Measurements from ENCODE around the gene DHRS1. TPM values are rescaled to one million over a fixed set of nuclear protein-coding genes. Genes with fewer than 3 reads are reported as not detected.
A peak's percentile ranks its signal among the peaks of the same experiment; 100 is the strongest.

The DHRS1 gene
- total RNA-seq, 1 experiment from 2014 or later: 41.4 TPM

DNA sequence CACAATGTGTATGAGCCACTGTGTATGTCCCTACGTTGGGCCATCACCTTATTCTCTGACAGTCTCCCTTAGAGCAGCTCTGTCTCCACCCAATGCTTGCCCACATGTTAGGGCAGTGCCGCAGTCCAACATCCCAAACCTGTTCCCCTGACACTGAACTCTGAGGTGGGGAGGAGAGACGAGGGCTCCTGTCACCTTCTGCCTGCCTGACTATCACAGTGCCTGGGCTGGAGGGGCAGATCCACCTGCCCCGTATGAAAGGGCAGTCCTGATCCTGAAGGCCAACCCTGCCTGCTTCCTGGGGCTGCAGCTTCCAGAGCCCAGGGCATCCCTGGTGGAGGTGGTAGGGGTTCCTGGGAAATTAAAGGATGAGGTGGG lies 38.8 kb downstream of the DHRS1 start:
- Histone ChIP-seq H4K20me1 (ENCODE audit: insufficient read depth) (no peaks in the 10 kb centered on the region), H3K27ac (no peak overlapping the region), H3K79me2 (ENCODE audit: low read depth) (no peaks in the 10 kb centered on the region), H3K4me2 (no peak overlapping the region), H3K27me3 (ENCODE audit: insufficient read depth, low read depth) (no peaks in the 10 kb centered on the region), H3K9me3 (ENCODE audit: insufficient read depth, low read depth) (no peaks in the 10 kb centered on the region), H3K4me1 (replicated peaks; ENCODE audit: insufficient read depth) (no peaks in the 10 kb centered on the region), H3K4me3 (no peak overlapping the region), H3K36me3 (ENCODE audit: low read depth) (no peaks in the 10 kb centered on the region), H3K9me2 (ENCODE audit: insufficient read depth) (no peaks in the 10 kb centered on the region), H2AFZ (no peak overlapping the region), H3F3A (ENCODE audit: insufficient read depth, low read depth) (no peaks in the 10 kb centered on the region)
- ChIA-PET POLR2A (ENCODE audit: unreplicated experiment) (no interaction called here), CTCF (no interaction called here)
- intact Hi-C loops (cut with micrococcal nuclease; ENCODE audit: unreplicated experiment): no loop called here
- DNase-seq: no peak
- no peak for TF ChIP-seq EZH2 (IDR thresholded peaks at IDR 0.05; ENCODE audit: low read depth)
- TF ChIP-seq, protein P1, sequence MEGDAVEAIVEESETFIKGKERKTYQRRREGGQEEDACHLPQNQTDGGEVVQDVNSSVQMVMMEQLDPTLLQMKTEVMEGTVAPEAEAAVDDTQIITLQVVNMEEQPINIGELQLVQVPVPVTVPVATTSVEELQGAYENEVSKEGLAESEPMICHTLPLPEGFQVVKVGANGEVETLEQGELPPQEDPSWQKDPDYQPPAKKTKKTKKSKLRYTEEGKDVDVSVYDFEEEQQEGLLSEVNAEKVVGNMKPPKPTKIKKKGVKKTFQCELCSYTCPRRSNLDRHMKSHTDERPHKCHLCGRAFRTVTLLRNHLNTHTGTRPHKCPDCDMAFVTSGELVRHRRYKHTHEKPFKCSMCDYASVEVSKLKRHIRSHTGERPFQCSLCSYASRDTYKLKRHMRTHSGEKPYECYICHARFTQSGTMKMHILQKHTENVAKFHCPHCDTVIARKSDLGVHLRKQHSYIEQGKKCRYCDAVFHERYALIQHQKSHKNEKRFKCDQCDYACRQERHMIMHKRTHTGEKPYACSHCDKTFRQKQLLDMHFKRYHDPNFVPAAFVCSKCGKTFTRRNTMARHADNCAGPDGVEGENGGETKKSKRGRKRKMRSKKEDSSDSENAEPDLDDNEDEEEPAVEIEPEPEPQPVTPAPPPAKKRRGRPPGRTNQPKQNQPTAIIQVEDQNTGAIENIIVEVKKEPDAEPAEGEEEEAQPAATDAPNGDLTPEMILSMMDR (conservative IDR thresholded peaks at IDR 0.05): no peak
- no TSS peak for BruUV-seq (replicated peaks)

DNA sequence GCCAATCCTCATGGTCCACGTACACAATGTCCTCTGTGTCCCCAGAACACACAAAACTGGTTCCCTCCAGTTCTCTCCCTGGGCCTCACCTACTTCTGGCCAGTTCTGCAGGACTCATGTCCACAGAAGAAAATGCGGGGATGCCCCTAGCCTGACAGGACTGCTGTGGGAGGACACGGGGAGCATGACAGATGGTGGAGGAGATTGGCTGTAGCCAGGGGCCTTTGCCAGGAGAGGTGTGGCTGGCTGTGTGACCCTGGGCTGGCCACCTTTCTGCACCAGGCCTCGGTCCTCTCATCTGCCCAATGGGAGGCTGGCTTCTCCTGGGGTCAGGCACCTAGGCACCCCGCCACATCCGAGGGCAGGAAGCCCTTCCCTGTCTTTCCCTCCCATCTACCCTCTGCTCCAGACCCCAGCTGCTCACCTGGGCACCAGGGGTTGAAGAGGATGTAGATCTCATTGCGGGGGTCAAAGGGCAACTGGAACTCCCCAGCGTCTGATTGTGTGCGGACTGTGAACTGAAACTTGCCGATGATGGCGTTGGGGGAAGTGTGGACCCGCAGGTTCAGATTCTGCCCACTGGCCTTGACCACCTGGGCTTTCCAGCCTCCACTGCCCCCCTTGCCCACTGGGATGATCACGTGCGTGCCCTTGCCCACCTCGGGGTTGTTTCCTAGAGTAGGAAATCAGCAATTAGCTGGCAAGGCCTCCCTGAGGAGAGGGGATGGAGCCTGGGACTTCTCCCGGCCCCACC lies 39.4 kb downstream of the DHRS1 start:
- DNase-seq: no peak
- no peaks in the 10 kb centered on the region for H3K79me2 ChIP-seq (ENCODE audit: low read depth)
- no peak overlapping the region for H3K27ac ChIP-seq
- no peak for TF ChIP-seq EZH2 (IDR thresholded peaks at IDR 0.05; ENCODE audit: low read depth)
- TF ChIP-seq, protein P1 (conservative IDR thresholded peaks at IDR 0.05): no peak
- H3K27me3 ChIP-seq (ENCODE audit: insufficient read depth, low read depth): no peaks in the 10 kb centered on the region
- H2AFZ ChIP-seq: no peak overlapping the region
- no peaks in the 10 kb centered on the region for H3K36me3 ChIP-seq (ENCODE audit: low read depth)
- no TSS peak for BruUV-seq (replicated peaks)
- H3K4me3 ChIP-seq: no peak overlapping the region
- H3K9me3 ChIP-seq (ENCODE audit: insufficient read depth, low read depth): no peaks in the 10 kb centered on the region
- H3F3A ChIP-seq (ENCODE audit: insufficient read depth, low read depth): no peaks in the 10 kb centered on the region
- POLR2A ChIA-PET (ENCODE audit: unreplicated experiment): no interaction called here
- intact Hi-C loops (cut with micrococcal nuclease; ENCODE audit: unreplicated experiment): no loop called here
- H4K20me1 ChIP-seq (ENCODE audit: insufficient read depth): no peaks in the 10 kb centered on the region
- no peaks in the 10 kb centered on the region for H3K4me1 ChIP-seq (replicated peaks; ENCODE audit: insufficient read depth)
- no peak overlapping the region for H3K4me2 ChIP-seq
- CTCF ChIA-PET: no interaction called here
- H3K9me2 ChIP-seq (ENCODE audit: insufficient read depth): no peaks in the 10 kb centered on the region

DNA sequence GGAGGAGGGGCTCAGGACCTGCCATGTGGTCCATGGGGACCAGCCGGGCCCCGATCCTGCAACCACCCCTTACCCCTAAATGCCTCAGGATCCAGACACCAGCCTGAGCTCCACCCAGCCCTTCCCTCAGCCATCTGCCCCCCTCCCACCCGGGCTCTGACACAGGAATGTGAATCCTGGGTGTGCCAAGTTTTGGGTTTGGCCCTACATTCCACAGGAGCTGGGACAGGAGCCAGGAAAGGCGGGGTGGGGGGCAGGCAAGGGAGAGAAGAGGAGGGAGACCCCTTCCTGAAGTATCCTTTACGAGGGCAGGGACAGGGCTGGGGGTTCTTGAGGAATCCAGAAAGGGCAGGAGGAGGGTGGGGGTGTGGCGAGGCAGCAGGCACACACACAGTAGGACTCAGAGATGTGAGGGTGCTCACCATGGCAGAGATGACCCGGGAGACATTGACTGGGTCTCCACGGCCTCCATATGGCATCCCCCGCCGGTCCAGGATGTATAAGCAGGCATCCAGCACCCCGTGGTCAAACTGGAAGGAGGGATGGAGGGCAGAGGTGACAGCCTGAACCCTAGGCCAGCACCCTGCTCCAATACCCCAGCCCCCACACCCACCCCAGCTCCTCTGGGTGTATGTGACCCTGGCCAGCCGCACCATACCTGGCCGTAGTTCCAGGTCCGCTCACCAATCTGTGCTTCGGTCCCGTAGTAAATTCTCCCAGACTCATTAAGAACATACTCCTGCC lies 40.1 kb downstream of the DHRS1 start:
- DNase-seq: peak in 1 of 2 experiments; percentile 68
- CTCF ChIA-PET: interaction anchor here (1.0 kb wide), 1 partner anchor 17 kb away, joined by 3 read pairs; the partner anchor contains the start of gene TINF2
- TF ChIP-seq, protein P1 (conservative IDR thresholded peaks at IDR 0.05): no peak
- no peak for TF ChIP-seq EZH2 (IDR thresholded peaks at IDR 0.05; ENCODE audit: low read depth)

More for the DNA sequence above, 40.1 kb downstream of the DHRS1 start:
- intact Hi-C loops (cut with micrococcal nuclease; ENCODE audit: unreplicated experiment): no loop called here
- H3K9me2 ChIP-seq (ENCODE audit: insufficient read depth): no peaks in the 10 kb centered on the region
- no peaks in the 10 kb centered on the region for H3K4me1 ChIP-seq (replicated peaks; ENCODE audit: insufficient read depth)
- H3K4me2 ChIP-seq: no peak overlapping the region
- H3K4me3 ChIP-seq: no peak overlapping the region
- POLR2A ChIA-PET (ENCODE audit: unreplicated experiment): interaction anchor here (0.6 to 0.7 kb wide), 3 partner anchors 14 to 73 kb away, joined by 3 read pairs; no protein-coding TSS in a partner anchor
- no peak overlapping the region for H3K27ac ChIP-seq
- no peaks in the 10 kb centered on the region for H4K20me1 ChIP-seq (ENCODE audit: insufficient read depth)
- H3F3A ChIP-seq (ENCODE audit: insufficient read depth, low read depth): no peaks in the 10 kb centered on the region
- no peaks in the 10 kb centered on the region for H3K9me3 ChIP-seq (ENCODE audit: insufficient read depth, low read depth)
- H3K79me2 ChIP-seq (ENCODE audit: low read depth): no peaks in the 10 kb centered on the region
- no peaks in the 10 kb centered on the region for H3K36me3 ChIP-seq (ENCODE audit: low read depth)
- H3K27me3 ChIP-seq (ENCODE audit: insufficient read depth, low read depth): no peaks in the 10 kb centered on the region
- H2AFZ ChIP-seq: no peak overlapping the region
- BruUV-seq (replicated peaks): no TSS peak

All from PC-9 (cell line).